ENCODE results near the gene C1orf159.

DNA sequence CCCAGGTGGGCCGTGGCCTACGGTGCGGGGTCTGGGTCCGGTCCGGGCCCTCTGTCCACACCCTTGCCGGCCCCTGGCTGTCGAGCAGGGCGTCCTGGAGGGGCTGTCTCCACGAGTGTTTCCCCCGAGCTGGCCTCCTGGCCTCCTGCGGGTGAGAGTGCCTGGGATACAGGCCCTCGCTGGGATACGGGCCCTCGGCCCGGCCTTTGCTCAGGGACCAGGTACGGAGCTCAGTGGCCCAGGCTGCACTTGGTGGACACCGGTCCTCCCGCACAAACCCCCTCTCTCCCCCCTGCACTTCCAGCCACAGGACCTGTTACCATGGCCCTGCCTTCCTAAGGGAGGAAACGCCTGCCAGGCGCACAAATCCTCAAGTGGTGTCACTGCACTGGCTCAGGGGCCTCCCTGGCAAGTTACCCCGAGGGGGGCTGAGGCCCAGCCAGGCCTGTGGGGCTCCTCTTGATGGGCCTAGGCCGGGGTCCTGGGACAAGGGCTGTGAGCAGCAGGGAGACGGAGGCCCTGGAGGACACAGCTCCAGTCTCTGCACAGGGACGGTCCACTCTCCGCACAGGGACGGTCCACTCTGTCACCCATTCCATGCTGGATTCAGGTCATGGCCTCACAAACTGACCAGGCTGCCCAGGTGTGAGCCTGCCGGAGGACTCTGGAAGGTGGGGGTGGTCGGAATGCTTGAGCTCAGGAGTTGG lies 23.6 kb downstream of the C1orf159 start:
- TF ChIP-seq, protein P1, sequence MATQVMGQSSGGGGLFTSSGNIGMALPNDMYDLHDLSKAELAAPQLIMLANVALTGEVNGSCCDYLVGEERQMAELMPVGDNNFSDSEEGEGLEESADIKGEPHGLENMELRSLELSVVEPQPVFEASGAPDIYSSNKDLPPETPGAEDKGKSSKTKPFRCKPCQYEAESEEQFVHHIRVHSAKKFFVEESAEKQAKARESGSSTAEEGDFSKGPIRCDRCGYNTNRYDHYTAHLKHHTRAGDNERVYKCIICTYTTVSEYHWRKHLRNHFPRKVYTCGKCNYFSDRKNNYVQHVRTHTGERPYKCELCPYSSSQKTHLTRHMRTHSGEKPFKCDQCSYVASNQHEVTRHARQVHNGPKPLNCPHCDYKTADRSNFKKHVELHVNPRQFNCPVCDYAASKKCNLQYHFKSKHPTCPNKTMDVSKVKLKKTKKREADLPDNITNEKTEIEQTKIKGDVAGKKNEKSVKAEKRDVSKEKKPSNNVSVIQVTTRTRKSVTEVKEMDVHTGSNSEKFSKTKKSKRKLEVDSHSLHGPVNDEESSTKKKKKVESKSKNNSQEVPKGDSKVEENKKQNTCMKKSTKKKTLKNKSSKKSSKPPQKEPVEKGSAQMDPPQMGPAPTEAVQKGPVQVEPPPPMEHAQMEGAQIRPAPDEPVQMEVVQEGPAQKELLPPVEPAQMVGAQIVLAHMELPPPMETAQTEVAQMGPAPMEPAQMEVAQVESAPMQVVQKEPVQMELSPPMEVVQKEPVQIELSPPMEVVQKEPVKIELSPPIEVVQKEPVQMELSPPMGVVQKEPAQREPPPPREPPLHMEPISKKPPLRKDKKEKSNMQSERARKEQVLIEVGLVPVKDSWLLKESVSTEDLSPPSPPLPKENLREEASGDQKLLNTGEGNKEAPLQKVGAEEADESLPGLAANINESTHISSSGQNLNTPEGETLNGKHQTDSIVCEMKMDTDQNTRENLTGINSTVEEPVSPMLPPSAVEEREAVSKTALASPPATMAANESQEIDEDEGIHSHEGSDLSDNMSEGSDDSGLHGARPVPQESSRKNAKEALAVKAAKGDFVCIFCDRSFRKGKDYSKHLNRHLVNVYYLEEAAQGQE (IDR thresholded peaks at IDR 0.05; ENCODE audit: insufficient replicate concordance, low read depth) = no peak
- TF ChIP-seq, protein P2, sequence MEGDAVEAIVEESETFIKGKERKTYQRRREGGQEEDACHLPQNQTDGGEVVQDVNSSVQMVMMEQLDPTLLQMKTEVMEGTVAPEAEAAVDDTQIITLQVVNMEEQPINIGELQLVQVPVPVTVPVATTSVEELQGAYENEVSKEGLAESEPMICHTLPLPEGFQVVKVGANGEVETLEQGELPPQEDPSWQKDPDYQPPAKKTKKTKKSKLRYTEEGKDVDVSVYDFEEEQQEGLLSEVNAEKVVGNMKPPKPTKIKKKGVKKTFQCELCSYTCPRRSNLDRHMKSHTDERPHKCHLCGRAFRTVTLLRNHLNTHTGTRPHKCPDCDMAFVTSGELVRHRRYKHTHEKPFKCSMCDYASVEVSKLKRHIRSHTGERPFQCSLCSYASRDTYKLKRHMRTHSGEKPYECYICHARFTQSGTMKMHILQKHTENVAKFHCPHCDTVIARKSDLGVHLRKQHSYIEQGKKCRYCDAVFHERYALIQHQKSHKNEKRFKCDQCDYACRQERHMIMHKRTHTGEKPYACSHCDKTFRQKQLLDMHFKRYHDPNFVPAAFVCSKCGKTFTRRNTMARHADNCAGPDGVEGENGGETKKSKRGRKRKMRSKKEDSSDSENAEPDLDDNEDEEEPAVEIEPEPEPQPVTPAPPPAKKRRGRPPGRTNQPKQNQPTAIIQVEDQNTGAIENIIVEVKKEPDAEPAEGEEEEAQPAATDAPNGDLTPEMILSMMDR (IDR thresholded peaks at IDR 0.05; ENCODE audit: insufficient read depth, low read length) = no peak
- TF ChIP-seq POLR2AphosphoS5 (IDR thresholded peaks at IDR 0.05; ENCODE audit: low read depth) = no peak
- TF ChIP-seq GABPA (IDR thresholded peaks at IDR 0.05; ENCODE audit: low read depth) = no peak
- TF ChIP-seq SPI1 (IDR thresholded peaks at IDR 0.05; ENCODE audit: borderline replicate concordance, low read depth) = no peak
